Subcutaneous adipose tissue (tissue), 4 donors: ENCODE results near the gene XYLT1. TPM values are rescaled to one million over a fixed set of nuclear protein-coding genes. Genes with fewer than 3 reads are reported as not detected.

ENCODE experiments used
- total RNA-seq, 4 donors: library from RNA; depleted of rRNA; stranded (reverse); fragments of >200 nt; gene quantifications; one replicate each; pipeline ENCODE4 v1.1.0, GENCODE V29; 2016
- TF ChIP-seq, protein P1 (sequence below): fragments of 450-650 bp; IDR thresholded peaks from one replicate; pipeline ENCODE4 v1.5.1; 2016; ENCODE audit warnings: low read depth, mild to moderate bottlenecking, control low read depth, antibody characterized with exemption, moderate library complexity

The XYLT1 gene
- total RNA-seq, 4 donors from 2014 or later = 21.7 to 27.5 (median 26.1) TPM

DNA sequence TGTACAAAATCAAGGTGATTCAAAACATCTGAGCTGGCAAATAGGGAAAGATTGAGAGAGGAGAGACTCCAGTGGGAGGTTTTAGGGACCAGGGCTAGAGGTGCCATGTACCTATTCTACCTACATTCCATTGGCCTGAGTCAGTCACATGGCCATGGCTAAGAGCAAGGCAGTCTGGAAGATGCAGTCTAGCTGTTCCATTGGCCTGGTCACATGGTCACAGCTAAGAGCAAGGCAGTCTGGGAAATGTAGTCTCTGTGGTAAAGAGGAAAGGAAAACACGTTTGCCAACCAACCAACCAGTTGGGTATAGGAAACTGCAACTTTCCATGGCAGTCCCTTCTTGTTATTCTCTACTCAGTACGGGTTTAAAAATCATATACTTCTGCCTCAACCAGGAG, 369.1 kb downstream of the XYLT1 start:
- TF ChIP-seq, protein P1, sequence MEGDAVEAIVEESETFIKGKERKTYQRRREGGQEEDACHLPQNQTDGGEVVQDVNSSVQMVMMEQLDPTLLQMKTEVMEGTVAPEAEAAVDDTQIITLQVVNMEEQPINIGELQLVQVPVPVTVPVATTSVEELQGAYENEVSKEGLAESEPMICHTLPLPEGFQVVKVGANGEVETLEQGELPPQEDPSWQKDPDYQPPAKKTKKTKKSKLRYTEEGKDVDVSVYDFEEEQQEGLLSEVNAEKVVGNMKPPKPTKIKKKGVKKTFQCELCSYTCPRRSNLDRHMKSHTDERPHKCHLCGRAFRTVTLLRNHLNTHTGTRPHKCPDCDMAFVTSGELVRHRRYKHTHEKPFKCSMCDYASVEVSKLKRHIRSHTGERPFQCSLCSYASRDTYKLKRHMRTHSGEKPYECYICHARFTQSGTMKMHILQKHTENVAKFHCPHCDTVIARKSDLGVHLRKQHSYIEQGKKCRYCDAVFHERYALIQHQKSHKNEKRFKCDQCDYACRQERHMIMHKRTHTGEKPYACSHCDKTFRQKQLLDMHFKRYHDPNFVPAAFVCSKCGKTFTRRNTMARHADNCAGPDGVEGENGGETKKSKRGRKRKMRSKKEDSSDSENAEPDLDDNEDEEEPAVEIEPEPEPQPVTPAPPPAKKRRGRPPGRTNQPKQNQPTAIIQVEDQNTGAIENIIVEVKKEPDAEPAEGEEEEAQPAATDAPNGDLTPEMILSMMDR = no peak

DNA sequence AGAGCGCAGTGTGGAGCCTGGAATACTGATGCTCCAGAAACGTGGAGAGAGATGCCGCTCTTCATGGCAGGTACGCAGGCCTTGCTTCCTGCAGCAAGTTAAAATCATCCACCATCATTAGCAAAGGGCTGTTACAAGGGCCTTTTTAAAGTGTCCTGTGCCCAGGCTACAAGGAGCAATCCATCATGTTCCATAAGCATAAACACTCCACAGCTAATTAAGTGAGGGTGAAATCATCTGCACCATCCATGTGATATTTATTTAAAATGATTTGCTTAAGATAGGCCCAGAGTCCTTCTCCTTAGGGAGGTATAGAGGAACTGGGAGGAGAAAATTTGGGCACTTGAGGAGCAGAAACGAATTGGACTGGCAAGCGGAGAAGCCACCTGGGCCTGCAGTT, 372.1 kb downstream of the XYLT1 start:
- TF ChIP-seq, protein P1 = no peak

GRCh38 chr16:17084130-17084529, 386.6 kb downstream of the XYLT1 start:
- TF ChIP-seq, protein P1 = no peak

DNA sequence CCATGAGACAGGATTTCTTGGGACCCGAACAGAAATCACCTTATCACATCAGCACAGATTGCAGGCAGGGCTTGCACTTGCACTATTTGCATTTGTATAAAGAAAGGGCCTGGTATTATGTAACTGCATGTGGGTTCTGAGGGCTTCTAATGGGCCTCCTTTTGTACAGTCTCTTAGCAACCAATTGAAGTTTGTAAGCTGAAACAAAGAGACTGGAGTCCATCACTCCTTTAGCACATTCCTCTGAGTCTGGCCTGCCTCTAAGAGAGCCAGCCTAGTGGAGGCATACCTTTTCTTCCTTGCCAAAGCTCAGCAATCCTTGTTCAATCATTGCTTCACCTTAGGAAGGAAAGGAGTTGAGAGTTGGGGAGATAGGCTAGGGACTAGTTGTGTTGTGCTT, 387.1 kb downstream of the XYLT1 start:
- TF ChIP-seq, protein P1 = no peak

DNA sequence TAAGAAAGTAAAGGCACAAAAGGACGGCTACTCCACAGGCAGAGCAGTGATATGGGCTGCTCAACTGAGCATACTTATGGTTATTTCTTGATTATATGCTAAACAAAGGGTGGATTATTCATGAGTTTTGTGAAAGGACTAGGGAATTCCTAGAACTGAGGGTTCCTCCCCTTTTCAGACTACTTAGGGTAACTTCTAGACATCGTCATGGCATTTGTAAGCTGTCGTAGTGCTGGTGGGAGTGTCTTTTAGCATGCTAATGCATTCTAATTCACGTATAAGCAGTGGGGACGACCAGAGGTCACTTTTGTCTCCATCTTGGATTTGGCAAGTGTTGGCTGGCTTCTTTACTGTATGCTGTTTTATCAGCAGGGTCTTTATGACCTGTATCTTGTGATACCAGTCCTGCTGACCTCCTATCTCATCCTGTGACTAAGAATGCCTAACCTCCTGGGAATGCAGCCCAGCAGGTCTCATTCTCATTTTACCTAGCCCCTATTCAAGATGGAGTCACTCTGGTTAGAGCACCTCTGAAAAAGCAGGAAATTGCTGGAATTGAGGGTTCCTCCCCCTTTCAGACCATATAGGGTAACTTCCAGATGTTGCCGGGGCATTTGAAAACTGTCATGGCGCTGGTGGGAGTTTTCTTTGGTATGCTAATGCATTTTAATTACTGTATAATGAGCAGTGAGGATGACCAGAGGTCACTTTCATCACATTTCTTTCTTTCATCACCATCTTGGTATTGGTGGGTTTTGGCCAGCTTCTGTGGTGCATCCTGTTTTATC, 388.5 kb downstream of the XYLT1 start:
- TF ChIP-seq, protein P1 = no peak

- TF ChIP-seq, protein P1 = no peak
These were observed 390.7 kb downstream of the XYLT1 start for GRCh38 chr16:17080105-17080504.

- TF ChIP-seq, protein P1 = no peak
These were observed 391.7 kb downstream of the XYLT1 start for GRCh38 chr16:17078931-17079631.
